ENCODE results near the gene PLPPR5.

DNA sequence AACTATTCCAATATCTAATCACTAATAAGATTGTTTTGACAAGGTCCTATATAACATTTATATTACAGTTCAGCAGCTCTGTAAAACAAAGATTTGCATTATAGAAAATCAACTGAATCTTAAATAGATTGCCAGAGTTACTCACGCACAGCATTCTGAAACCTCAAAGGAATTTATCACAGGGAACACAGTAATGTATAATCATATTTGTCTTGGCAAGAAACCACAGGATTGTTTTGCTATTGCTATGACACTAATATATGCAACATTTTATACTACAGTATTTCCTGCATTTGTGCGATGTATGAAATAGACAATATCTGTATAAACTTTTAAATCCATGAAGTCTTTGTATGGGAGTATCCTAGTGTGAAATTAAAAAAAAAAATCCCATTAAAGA, 101.4 kb downstream of the PLPPR5 start:
- TF ChIP-seq, protein P1, sequence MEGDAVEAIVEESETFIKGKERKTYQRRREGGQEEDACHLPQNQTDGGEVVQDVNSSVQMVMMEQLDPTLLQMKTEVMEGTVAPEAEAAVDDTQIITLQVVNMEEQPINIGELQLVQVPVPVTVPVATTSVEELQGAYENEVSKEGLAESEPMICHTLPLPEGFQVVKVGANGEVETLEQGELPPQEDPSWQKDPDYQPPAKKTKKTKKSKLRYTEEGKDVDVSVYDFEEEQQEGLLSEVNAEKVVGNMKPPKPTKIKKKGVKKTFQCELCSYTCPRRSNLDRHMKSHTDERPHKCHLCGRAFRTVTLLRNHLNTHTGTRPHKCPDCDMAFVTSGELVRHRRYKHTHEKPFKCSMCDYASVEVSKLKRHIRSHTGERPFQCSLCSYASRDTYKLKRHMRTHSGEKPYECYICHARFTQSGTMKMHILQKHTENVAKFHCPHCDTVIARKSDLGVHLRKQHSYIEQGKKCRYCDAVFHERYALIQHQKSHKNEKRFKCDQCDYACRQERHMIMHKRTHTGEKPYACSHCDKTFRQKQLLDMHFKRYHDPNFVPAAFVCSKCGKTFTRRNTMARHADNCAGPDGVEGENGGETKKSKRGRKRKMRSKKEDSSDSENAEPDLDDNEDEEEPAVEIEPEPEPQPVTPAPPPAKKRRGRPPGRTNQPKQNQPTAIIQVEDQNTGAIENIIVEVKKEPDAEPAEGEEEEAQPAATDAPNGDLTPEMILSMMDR (optimal IDR thresholded peaks at IDR 0.05 in 1 of 3, IDR thresholded peaks at IDR 0.05 in 1 of 3, conservative IDR thresholded peaks at IDR 0.05 in 1 of 3; ENCODE audit: extremely low read depth in 1 of 3, insufficient read depth in 2 of 3, low read length in 3 of 3) = no peak
- TF ChIP-seq EZH2 (IDR thresholded peaks at IDR 0.05; ENCODE audit: low read length) = no peak
